K562 (cell line): ENCODE results near the gene SLITRK6. TPM values are rescaled to one million over a fixed set of nuclear protein-coding genes. Genes with fewer than 3 reads are reported as not detected.
A peak's percentile ranks its signal among the peaks of the same experiment; 100 is the strongest.

Experiments used
- ATAC-seq: fragments of 200-7000 bp; cut with Tn5 transposase; 3 replicates; pipeline ENCODE4 v1.9.1; 2020; ENCODE audit warnings: moderate library complexity
- BruUV-seq: library from RNA; stranded (reverse); fragments of 400-500 nt; replicated peaks from 2 replicates; lab custom pipeline; 2021; lab: Mats Ljungman, UMichigan
- CTCF ChIA-PET: fragments of 300-600 bp; formaldehyde crosslinking; extraction: SDS; loops from one replicate; lab custom pipeline; 2021; ENCODE audit warnings: low intra/inter-chr PET ratio; lab: Yijun Ruan, JAX
- POLR2A ChIA-PET: fragments of 300-600, 350-650 bp; sonication (Branson Sonifier 250); formaldehyde crosslinking; extraction: SDS; loops from one replicate; lab custom pipeline; 2021; ENCODE audit warnings: antibody characterized with exemption, inconsistent platforms; lab: Yijun Ruan, JAX
- DNase-seq, 4 experiments: peaks; one replicate each; pipeline versions ENCODE4 v3.0.0 to v3.0.0-alpha.2; 2011 to 2018; ENCODE audit warnings: low spot score in 3 of 4, mixed read lengths in 3 of 4; ENCODE audit errors: extremely low read depth in 1 of 4
- FAIRE-seq: peaks from 2 replicates; lab custom pipeline; 2011; peaks lifted over from hg19 to GRCh38; lab: Jason Lieb, UNC
- H2AFZ ChIP-seq: 2 replicates; pipeline ENCODE4 v1.6.0; 2011; ENCODE audit warnings: low read depth, low read length, control low read depth, inconsistent platforms
- H3K27ac ChIP-seq: fragments of 200-600 bp; 3 replicates; pipeline ENCODE4 v1.8.0; 2011; ENCODE audit warnings: low read depth, mild to moderate bottlenecking, control low read depth, inconsistent platforms, low read length, moderate library complexity, mixed read lengths; ENCODE audit errors: extremely low read depth
- H3K27me3 ChIP-seq, 2 experiments: fragments of 300-600 bp in 1 of 2; 2 replicates in 1 of 2; 3 replicates in 1 of 2; pipeline versions ENCODE4 v1.6.0 to v1.8.0; 2011; ENCODE audit warnings: inconsistent platforms in 2 of 2, low read length in 2 of 2, mild to moderate bottlenecking in 1 of 2, mixed read lengths in 1 of 2, moderate library complexity in 1 of 2; ENCODE audit not compliant: control insufficient read depth in 2 of 2, insufficient read depth in 2 of 2
- H3K36me3 ChIP-seq: fragments of 300-600 bp; 3 replicates; pipeline ENCODE4 v1.8.0; 2011; ENCODE audit warnings: mild to moderate bottlenecking, low read length, inconsistent platforms; ENCODE audit not compliant: control insufficient read depth, insufficient read depth
- H3K4me1 ChIP-seq, 2 experiments: fragments of 200-600 bp in 1 of 2; replicated peaks in 1 of 2; 2 replicates in 1 of 2; 3 replicates in 1 of 2; pipeline versions ENCODE4 v1.5.1 to v1.8.0; 2011; ENCODE audit warnings: inconsistent platforms in 2 of 2, low read length in 2 of 2, mild to moderate bottlenecking in 1 of 2, mixed read lengths in 1 of 2, moderate library complexity in 1 of 2; ENCODE audit not compliant: control insufficient read depth in 2 of 2, insufficient read depth in 2 of 2
- H3K4me2 ChIP-seq: 2 replicates; pipeline ENCODE4 v1.6.1; 2011; ENCODE audit warnings: low read length, control low read depth, inconsistent platforms, mixed read lengths; ENCODE audit not compliant: insufficient read depth
- H3K4me3 ChIP-seq: fragments of 200-600 bp; sonication (generic), shearing (Covaris generic); 2 replicates; pipeline ENCODE4 v1.5.1; 2016; ENCODE audit warnings: control low read depth, inconsistent platforms
- H3K79me2 ChIP-seq: fragments of 200-600 bp; 3 replicates; pipeline ENCODE4 v1.8.0; 2011; ENCODE audit warnings: low read length, inconsistent platforms; ENCODE audit not compliant: control insufficient read depth, insufficient read depth
- H3K9ac ChIP-seq, 2 experiments: 2 replicates each; pipeline versions ENCODE4 v1.6.0 to v1.6.1; 2011; ENCODE audit warnings: low read depth in 2 of 2, low read length in 2 of 2, control low read depth in 1 of 2, inconsistent platforms in 1 of 2, mild to moderate bottlenecking in 1 of 2, mixed read lengths in 1 of 2; ENCODE audit not compliant: insufficient read depth in 1 of 2
- H3K9me1 ChIP-seq: one replicate; pipeline ENCODE4 v1.6.0; 2011; ENCODE audit warnings: inconsistent platforms, mild to moderate bottlenecking, low read length, moderate library complexity; ENCODE audit not compliant: control insufficient read depth, insufficient read depth
- H3K9me3 ChIP-seq: replicated peaks from 2 replicates; pipeline ENCODE4 v1.5.1; 2011; ENCODE audit warnings: low read depth, low read length, inconsistent platforms; ENCODE audit not compliant: control insufficient read depth, insufficient read depth
- H4K20me1 ChIP-seq: replicated peaks from 2 replicates; pipeline ENCODE4 v1.6.1; 2011; ENCODE audit warnings: low read length, inconsistent platforms, mixed read lengths; ENCODE audit not compliant: control insufficient read depth, insufficient read depth
- ARHGAP35 ChIP-seq: fragments of 450-650 bp; IDR thresholded peaks from 2 replicates; pipeline ENCODE4 v1.6.1; 2018; ENCODE audit not compliant: partially characterized antibody
- CBFB ChIP-seq: sonication (generic); formaldehyde crosslinking; IDR thresholded peaks from 2 replicates; pipeline ENCODE4 v1.4.0; 2020; ENCODE audit warnings: mild to moderate bottlenecking, missing genetic modification reagents
- DEAF1 ChIP-seq: fragments of 450-650 bp; formaldehyde crosslinking; IDR thresholded peaks from 2 replicates; pipeline ENCODE4 v1.4.0; 2020; ENCODE audit warnings: mild to moderate bottlenecking, moderate library complexity
- RAD21 ChIP-seq, 2 experiments: fragments of 250-450 bp in 1 of 2; fragments of 450-650 bp in 1 of 2; sonication (Bioruptor Pico) in 1 of 2; formaldehyde crosslinking in 1 of 2; IDR thresholded peaks in 1 of 2; conservative IDR thresholded peaks in 1 of 2; 2 replicates each; pipeline versions ENCODE4 v1.4.0 to v1.8.0; 2020 to 2022; ENCODE audit warnings: mild to moderate bottlenecking in 2 of 2, moderate library complexity in 1 of 2
- REST ChIP-seq, 2 experiments: fragments of 450-650 bp; formaldehyde crosslinking in 1 of 2; IDR thresholded peaks; 2 replicates each; pipeline versions ENCODE4 v1.4.0 to v1.6.1; 2014 to 2020; ENCODE audit warnings: mild to moderate bottlenecking in 2 of 2, borderline replicate concordance in 1 of 2, low read depth in 1 of 2
- WGBS: fragments of 100-300 bp; shearing (Covaris generic); methylation state at CpG from one replicate; pipeline ENCODE4 v1.1.6; 2016; ENCODE audit warnings: low coverage, mixed read lengths; ENCODE audit not compliant: insufficient coverage; ENCODE audit errors: missing lambda C conversion rate; 5-methylcytosine and 5-hydroxymethylcytosine counted together
- in situ Hi-C: fragments of 300-500 bp; cut with MboI; formaldehyde crosslinking; loops from 4 replicates; pipeline ENCODE4 v1.15.0; 2018; ENCODE audit warnings: inconsistent platforms, mixed read lengths
- intact Hi-C: fragments of 100-400 bp; cut with micrococcal nuclease; formaldehyde crosslinking; loops from 2 replicates; pipeline ENCODE4 v1.14.2; 2022
- polyA plus RNA-seq, 8 experiments: library from polyadenylated mRNA; depleted of rRNA in 4 of 8; stranded (reverse) in 5 of 8; unstranded in 3 of 8; fragments of >200 nt; fragmentation: Nextera tagmentation in 2 of 8; fragmentation: Illumina TruSeq in 1 of 8; extraction: Ambion mirVana in 2 of 8; extraction: Trizol in 1 of 8; gene quantifications; 2 replicates each; pipeline versions ENCODE4 v1.2.1 to v1.2.3, GENCODE V29; 2011 to 2014; ENCODE audit warnings: inconsistent platforms in 1 of 8, missing spikeins in 1 of 8
- total RNA-seq, 7 experiments: library from RNA; depleted of rRNA in 6 of 7; stranded (reverse); fragments of >200 nt in 6 of 7; fragmentation: Illumina TruSeq in 2 of 7; extraction: Trizol in 2 of 7; gene quantifications; 2 replicates each; pipeline versions ENCODE4 v1.2.1 to v1.2.3, GENCODE V29; 2011 to 2021; ENCODE audit warnings: low replicate concordance in 1 of 7
- TF ChIP-seq, protein P1 (sequence below), 3 experiments: IDR thresholded peaks in 2 of 3; conservative IDR thresholded peaks in 1 of 3; 2 replicates each; pipeline ENCODE4 v1.5.1; 2011 to 2012; ENCODE audit warnings: low read length in 3 of 3, mild to moderate bottlenecking in 3 of 3, control low read depth in 2 of 3, improper control_type of control experiment in 1 of 3, inconsistent platforms in 1 of 3, low read depth in 1 of 3, mixed read lengths in 1 of 3, moderate library complexity in 1 of 3; ENCODE audit not compliant: insufficient read depth in 2 of 3

SLITRK6 gene
- total and polyA plus RNA-seq, 9 of the 15 experiments (the other 6 are each of a cell fraction or from before 2014, with no cell fraction given) = 0.01 to 0.04 TPM; not detected in 7

DNA sequence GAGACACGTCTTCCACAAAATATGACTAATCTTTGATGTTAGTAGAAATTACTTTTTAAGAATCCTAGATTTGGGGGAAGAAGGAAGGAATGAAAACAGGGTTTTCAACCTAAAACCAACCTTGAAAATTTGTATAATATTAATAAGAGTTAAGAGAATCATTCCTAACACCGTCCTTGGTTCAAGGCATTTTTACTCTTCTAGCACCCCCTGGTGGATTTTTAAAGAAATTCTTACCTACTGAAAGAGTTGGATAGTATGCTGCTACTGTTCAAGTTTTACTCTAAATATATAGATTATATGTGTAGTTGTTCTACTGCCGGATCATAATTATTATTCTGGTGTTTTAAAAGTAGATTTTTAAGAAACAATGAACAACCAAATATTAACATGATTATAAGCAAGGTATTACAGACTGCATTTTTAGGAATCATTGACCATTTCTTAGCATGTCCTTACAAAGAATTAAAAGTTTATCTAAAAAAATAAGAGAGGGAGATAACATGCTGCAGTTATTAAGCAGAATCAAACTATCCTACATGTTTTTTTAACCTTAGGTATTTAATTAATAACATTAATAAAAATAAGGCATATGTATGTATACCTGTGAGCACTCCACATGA lies 7.4 kb upstream of the SLITRK6 start:
- Histone ChIP-seq H2AFZ (no peak overlapping the region), H3K27me3 (no peaks in the 10 kb centered on the region), H3K4me2 (no peak overlapping the region), H3K36me3 (no peaks in the 10 kb centered on the region), H3K9ac (no peak overlapping the region), H3K79me2 (no peaks in the 10 kb centered on the region), H3K4me1 (no peaks in the 10 kb centered on the region), H3K27ac (no peak overlapping the region), H3K9me3 (no peaks in the 10 kb centered on the region), H3K4me3 (no peak overlapping the region), H3K9me1 (no peaks in the 10 kb centered on the region), H4K20me1 (no peaks in the 10 kb centered on the region)
- TF ChIP-seq, protein P1, sequence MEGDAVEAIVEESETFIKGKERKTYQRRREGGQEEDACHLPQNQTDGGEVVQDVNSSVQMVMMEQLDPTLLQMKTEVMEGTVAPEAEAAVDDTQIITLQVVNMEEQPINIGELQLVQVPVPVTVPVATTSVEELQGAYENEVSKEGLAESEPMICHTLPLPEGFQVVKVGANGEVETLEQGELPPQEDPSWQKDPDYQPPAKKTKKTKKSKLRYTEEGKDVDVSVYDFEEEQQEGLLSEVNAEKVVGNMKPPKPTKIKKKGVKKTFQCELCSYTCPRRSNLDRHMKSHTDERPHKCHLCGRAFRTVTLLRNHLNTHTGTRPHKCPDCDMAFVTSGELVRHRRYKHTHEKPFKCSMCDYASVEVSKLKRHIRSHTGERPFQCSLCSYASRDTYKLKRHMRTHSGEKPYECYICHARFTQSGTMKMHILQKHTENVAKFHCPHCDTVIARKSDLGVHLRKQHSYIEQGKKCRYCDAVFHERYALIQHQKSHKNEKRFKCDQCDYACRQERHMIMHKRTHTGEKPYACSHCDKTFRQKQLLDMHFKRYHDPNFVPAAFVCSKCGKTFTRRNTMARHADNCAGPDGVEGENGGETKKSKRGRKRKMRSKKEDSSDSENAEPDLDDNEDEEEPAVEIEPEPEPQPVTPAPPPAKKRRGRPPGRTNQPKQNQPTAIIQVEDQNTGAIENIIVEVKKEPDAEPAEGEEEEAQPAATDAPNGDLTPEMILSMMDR (IDR thresholded peaks at IDR 0.05 in 2 of 3, conservative IDR thresholded peaks at IDR 0.05 in 1 of 3; ENCODE audit: insufficient read depth in 2 of 3, low read depth in 1 of 3, low read length in 3 of 3) = peak in 1 of 3 experiments; percentile 38; a peak in 2 of 6 replicates
- TF ChIP-seq DEAF1 (peak; percentile 17; the same call in 1 of the 2 replicates), ARHGAP35 (no peak), RAD21 (CRISPR knock-in tag; conservative IDR thresholded peaks at IDR 0.05 in 1 of 2, IDR thresholded peaks at IDR 0.05 in 1 of 2) (peak; percentile 62 to 65), REST (IDR thresholded peaks at IDR 0.05; ENCODE audit: borderline replicate concordance) (peak; percentile 37; the same call in 1 of the 2 replicates), REST (CRISPR knock-in tag; IDR thresholded peaks at IDR 0.05; ENCODE audit: low read depth) (no peak), CBFB (CRISPR knock-in tag) (no peak)
- no TSS peak for BruUV-seq
- FAIRE-seq (no peak), DNase-seq (peak in 3 of 4 experiments; percentile 4 to 16 (median 6)), ATAC-seq (no peak)
- WGBS = 0% methylated on average over 3 of the region's 3 CpGs
- in situ Hi-C loops = loop anchor here (25.0 kb wide), 1 partner anchor 894 kb away; no protein-coding TSS in a partner anchor
- ChIA-PET CTCF (interaction anchor here (1.1 kb wide), 1 partner anchor 889 kb away, joined by 5 read pairs; no protein-coding TSS in a partner anchor), POLR2A (no interaction called here)
- intact Hi-C loops = loop anchor here (1.0 kb wide), 1 partner anchor 910 kb away; no protein-coding TSS in a partner anchor
